Measurements from ENCODE around the gene C9orf72. TPM values are rescaled to one million over a fixed set of nuclear protein-coding genes. Genes with fewer than 3 reads are reported as not detected.

The C9orf72 gene
- total RNA-seq, 2 donors from 2014 or later: 19.4 to 26.4 TPM

DNA sequence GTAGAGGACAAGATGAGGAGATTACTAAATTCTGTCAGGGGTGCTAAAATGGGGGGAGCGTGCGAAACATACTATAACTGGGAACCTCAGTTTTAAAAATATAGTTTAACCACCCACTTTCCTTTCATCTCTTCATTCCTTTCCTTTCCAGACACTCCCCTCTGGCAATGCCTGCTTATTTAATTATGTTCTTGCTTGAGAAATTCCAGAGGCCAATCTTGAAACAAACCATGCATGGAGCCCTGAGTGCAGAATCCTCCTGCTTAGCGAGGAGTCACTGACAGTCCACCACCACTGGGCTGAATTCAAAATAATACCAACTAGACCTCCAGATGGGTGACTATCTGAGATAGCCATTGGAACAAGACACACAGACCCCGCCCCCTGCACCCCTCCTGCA is 29.7 kb upstream of the C9orf72 start:
- H3K9me3 Mint-ChIP-seq: no peaks in the 10 kb centered on the region
- H3K9ac ChIP-seq (ENCODE audit: extremely low read depth, low read length, poor library complexity, severe bottlenecking): no peak overlapping the region
- H3K36me3 ChIP-seq (ENCODE audit: control insufficient read depth, insufficient read depth, low read length): no peaks in the 10 kb centered on the region
- H3K4me3 Mint-ChIP-seq: no peak overlapping the region
- H3K27ac ChIP-seq (ENCODE audit: low read depth, low read length): no peak overlapping the region
- H3K36me3 Mint-ChIP-seq (ENCODE audit: low read depth): no peaks in the 10 kb centered on the region
- H3K4me1 ChIP-seq (ENCODE audit: control insufficient read depth, insufficient read depth, low read length): no peaks in the 10 kb centered on the region
- no peak overlapping the region for H3K4me3 ChIP-seq (ENCODE audit: low read length)
- peaks cover 8% of the 10 kb centered on the region for H3K4me1 Mint-ChIP-seq
- TF ChIP-seq, protein P1, sequence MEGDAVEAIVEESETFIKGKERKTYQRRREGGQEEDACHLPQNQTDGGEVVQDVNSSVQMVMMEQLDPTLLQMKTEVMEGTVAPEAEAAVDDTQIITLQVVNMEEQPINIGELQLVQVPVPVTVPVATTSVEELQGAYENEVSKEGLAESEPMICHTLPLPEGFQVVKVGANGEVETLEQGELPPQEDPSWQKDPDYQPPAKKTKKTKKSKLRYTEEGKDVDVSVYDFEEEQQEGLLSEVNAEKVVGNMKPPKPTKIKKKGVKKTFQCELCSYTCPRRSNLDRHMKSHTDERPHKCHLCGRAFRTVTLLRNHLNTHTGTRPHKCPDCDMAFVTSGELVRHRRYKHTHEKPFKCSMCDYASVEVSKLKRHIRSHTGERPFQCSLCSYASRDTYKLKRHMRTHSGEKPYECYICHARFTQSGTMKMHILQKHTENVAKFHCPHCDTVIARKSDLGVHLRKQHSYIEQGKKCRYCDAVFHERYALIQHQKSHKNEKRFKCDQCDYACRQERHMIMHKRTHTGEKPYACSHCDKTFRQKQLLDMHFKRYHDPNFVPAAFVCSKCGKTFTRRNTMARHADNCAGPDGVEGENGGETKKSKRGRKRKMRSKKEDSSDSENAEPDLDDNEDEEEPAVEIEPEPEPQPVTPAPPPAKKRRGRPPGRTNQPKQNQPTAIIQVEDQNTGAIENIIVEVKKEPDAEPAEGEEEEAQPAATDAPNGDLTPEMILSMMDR (conservative IDR thresholded peaks at IDR 0.05): no peak
- no peaks in the 10 kb centered on the region for H3K27me3 ChIP-seq (ENCODE audit: control insufficient read depth, insufficient read depth, low read length, poor library complexity, severe bottlenecking)
- no peaks in the 10 kb centered on the region for H3K27me3 Mint-ChIP-seq (ENCODE audit: insufficient read depth)
- no peaks in the 10 kb centered on the region for H3K9me3 ChIP-seq (ENCODE audit: control insufficient read depth, low read length)
- H3K27ac Mint-ChIP-seq: no peak overlapping the region
- no peak for DNase-seq
- WGBS, 2 experiments (ENCODE audit: insufficient coverage in 1 of 2, insufficient read length in 1 of 2): 89 to 93% methylated on average over 3 to 4 of the region's 4 CpGs

DNA sequence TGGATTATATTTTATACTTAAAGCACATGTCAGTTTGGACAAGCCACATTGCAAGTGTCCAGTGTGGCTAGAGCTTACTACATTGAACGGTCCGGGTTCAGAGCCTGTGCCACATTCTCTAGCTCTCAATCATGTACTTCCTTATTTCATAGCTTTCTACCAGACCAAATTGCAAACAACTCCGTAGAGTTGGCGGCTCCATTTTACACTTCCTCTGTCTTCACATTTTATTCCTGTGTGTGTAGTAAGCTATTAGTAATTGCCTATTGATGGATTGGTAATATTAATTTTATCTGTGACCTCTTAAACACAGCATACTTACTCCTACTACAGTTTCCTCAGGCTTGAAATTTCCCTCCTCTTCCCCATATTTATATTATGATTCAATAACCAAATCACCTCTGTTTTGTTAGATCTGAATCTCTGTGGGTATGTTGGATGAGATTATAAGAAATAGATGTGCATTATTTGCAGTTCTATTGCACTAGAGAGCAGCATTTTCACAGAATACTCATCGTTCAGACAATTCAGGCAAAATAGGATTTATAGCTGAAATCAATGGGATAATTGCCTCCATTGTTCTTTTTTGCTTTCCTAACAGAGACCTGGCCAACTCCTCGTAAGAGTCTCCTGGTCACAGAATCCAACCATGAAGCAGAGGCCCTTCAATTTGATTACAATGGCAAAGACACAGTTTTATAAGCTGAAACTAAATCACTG is 29.0 kb upstream of the C9orf72 start:
- Mint-ChIP-seq H3K27ac (no peak overlapping the region), H3K4me3 (no peak overlapping the region), H3K27me3 (ENCODE audit: insufficient read depth) (no peaks in the 10 kb centered on the region), H3K36me3 (ENCODE audit: low read depth) (no peaks in the 10 kb centered on the region), H3K9me3 (no peaks in the 10 kb centered on the region), H3K4me1 (peaks cover 8% of the 10 kb centered on the region)
- WGBS, 2 experiments (ENCODE audit: insufficient coverage in 1 of 2, insufficient read length in 1 of 2): 90 to 97% methylated on average over 3 to 4 of the region's 6 CpGs
- TF ChIP-seq, protein P1 (conservative IDR thresholded peaks at IDR 0.05): no peak
- H3K4me3 ChIP-seq (ENCODE audit: low read length): no peak overlapping the region
- H3K9me3 ChIP-seq (ENCODE audit: control insufficient read depth, low read length): no peaks in the 10 kb centered on the region
- no peaks in the 10 kb centered on the region for H3K36me3 ChIP-seq (ENCODE audit: control insufficient read depth, insufficient read depth, low read length)
- H3K27ac ChIP-seq (ENCODE audit: low read depth, low read length): no peak overlapping the region
- no peaks in the 10 kb centered on the region for H3K27me3 ChIP-seq (ENCODE audit: control insufficient read depth, insufficient read depth, low read length, poor library complexity, severe bottlenecking)
- no peaks in the 10 kb centered on the region for H3K4me1 ChIP-seq (ENCODE audit: control insufficient read depth, insufficient read depth, low read length)
- no peak overlapping the region for H3K9ac ChIP-seq (ENCODE audit: extremely low read depth, low read length, poor library complexity, severe bottlenecking)
- no peak for DNase-seq

DNA sequence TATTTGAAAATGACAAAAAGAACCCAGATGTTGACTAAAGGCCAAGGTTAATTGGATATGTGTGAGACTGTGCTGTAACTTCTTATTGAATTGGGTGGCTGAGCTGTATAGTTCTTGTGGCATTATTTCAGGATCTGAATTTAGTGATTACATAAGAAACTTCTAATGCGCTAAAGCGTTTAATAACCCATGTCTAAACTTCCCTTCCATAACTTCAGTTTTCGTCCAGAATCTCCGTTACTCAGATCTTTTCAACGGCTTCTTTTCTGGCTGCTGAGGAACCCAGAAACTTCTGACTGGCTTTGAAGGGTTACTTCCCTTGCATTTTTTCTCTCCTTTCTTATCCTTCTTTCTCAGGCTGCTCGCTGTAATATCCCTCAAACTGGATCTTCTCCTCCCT is 28.1 kb upstream of the C9orf72 start:
- Histone ChIP-seq H3K9me3 (ENCODE audit: control insufficient read depth, low read length) (no peaks in the 10 kb centered on the region), H3K4me1 (ENCODE audit: control insufficient read depth, insufficient read depth, low read length) (no peaks in the 10 kb centered on the region), H3K27me3 (ENCODE audit: control insufficient read depth, insufficient read depth, low read length, poor library complexity, severe bottlenecking) (no peaks in the 10 kb centered on the region), H3K27ac (ENCODE audit: low read depth, low read length) (no peak overlapping the region), H3K9ac (ENCODE audit: extremely low read depth, low read length, poor library complexity, severe bottlenecking) (no peak overlapping the region), H3K36me3 (ENCODE audit: control insufficient read depth, insufficient read depth, low read length) (no peaks in the 10 kb centered on the region), H3K4me3 (ENCODE audit: low read length) (no peak overlapping the region)
- Mint-ChIP-seq H3K4me3 (no peak overlapping the region), H3K36me3 (ENCODE audit: low read depth) (no peaks in the 10 kb centered on the region), H3K27ac (no peak overlapping the region), H3K9me3 (no peaks in the 10 kb centered on the region), H3K27me3 (ENCODE audit: insufficient read depth) (no peaks in the 10 kb centered on the region), H3K4me1 (peaks cover 8% of the 10 kb centered on the region)
- WGBS, 2 experiments (ENCODE audit: insufficient coverage in 1 of 2, insufficient read length in 1 of 2): 78 to 88% methylated on average over 6 of the region's 6 CpGs
- TF ChIP-seq, protein P1 (conservative IDR thresholded peaks at IDR 0.05): no peak
- no peak for DNase-seq
